Right hindlimb (tissue), 1 donor: Measurements from ENCODE around the gene DDX49.
"Not testable (repeated sequence)": the region's sequence is repeated elsewhere in the genome, so short reads cannot be mapped to it uniquely, and the experiment has no call there.

Experiments used
- DNase-seq: peaks from one replicate; pipeline ENCODE4 v3.0.0-alpha.2; 2018

Gene DDX49

DNA sequence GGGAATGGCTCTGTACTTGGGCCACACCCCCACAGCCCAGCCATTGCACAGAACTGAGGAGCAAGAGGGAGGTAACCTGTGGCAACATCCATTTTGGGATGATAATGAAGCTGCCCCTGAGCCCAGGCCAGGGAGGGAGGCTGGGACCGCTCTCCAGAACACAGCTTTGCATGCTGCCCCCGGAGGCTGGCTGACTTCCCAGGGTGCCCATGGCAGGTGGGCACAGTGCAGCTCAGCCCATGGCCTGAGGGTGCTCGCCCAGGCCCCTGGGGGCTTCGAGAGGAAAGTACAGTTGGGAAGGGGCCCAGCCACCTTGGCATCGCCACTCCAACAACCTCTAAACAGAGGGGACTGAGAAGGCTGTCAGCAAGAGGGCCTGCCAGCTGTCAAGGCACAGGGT is 6.0 kb upstream of the DDX49 start:
- no peak for DNase-seq

- DNase-seq: peak; percentile 59
Measured at GRCh38 chr19:18915639-18916038, 3.9 kb upstream of the DDX49 start.

- not testable (repeated sequence) for DNase-seq
Measured at GRCh38 chr19:18917593-18917992, 1.9 kb upstream of the DDX49 start.

DNA sequence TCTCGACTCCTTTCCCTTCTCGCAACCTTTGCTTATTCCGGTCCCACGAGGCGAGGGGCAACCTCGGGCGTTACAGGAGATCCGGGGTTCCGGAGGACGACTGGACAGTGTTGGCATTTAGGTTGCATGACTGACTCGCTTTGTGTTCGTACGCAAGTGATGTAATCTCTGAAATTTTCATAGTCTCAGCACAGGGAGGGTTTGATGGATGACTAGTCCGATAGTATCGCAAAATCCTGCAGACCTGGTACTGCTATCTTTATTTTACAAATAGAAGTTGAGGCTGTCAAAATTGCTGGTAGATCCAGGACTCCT is 342 bp downstream of the DDX49 start:
- no peak for DNase-seq

GRCh38 chr19:18920400-18920799 is 885 bp downstream of the DDX49 start:
- DNase-seq: no peak

- DNase-seq: no peak
Measured at GRCh38 chr19:18921593-18921992, 2.1 kb downstream of the DDX49 start.

DNA sequence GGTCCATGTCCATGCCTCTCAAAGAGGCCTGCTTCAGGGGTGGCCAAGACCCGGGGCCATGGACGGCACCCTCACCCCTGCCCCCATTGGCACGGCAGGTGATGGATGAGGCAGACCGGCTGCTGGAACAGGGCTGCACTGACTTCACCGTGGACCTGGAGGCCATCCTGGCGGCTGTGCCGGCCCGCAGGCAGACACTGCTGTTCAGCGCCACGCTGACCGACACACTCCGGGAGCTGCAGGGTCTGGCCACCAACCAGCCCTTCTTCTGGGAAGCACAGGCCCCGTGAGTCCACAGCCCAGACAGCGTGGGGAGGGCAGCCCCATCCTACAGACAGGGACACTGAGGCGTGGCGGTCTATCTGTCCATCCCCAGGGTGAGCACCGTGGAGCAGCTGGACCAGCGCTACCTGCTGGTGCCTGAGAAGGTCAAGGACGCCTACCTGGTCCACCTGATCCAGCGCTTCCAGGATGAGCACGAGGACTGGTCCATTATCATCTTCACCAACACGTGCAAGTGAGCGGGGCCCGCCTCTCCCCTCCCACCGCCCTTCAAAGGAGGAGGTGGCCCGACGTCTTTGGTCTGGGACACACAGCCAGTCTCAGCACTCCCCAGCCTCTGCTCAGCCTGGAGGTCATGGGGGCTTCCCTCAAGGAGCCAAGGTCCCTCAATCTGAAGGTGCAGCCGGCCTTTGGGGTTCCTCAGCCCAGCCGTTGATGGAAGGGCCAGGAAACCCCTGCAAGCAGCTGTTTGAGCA is 2.9 kb downstream of the DDX49 start:
- DNase-seq: no peak

DNA sequence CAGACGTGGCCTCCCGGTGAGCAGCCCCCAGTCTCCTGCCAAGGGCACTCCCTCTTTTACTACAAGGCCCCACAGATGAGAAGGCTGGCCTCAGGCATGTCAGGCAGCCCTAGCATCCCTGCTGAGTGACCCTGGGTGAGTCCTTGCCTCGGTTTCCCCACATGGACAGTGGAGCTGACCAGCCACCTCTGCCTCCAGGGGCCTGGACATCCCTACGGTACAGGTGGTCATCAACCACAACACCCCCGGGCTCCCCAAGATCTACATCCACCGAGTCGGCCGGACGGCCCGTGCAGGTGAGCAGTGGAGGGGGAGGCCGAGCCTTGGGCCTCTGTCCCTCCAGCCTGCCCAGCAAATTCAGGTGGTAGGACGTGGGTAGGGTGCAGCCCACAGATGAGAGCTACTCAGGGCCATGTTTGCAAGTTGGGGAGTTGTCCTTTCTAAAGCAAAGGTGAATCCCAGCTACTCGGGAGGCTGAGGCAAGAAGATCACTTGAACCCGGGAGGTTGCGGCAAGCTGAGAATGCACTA is 5.2 kb downstream of the DDX49 start:
- no peak for DNase-seq

DNA sequence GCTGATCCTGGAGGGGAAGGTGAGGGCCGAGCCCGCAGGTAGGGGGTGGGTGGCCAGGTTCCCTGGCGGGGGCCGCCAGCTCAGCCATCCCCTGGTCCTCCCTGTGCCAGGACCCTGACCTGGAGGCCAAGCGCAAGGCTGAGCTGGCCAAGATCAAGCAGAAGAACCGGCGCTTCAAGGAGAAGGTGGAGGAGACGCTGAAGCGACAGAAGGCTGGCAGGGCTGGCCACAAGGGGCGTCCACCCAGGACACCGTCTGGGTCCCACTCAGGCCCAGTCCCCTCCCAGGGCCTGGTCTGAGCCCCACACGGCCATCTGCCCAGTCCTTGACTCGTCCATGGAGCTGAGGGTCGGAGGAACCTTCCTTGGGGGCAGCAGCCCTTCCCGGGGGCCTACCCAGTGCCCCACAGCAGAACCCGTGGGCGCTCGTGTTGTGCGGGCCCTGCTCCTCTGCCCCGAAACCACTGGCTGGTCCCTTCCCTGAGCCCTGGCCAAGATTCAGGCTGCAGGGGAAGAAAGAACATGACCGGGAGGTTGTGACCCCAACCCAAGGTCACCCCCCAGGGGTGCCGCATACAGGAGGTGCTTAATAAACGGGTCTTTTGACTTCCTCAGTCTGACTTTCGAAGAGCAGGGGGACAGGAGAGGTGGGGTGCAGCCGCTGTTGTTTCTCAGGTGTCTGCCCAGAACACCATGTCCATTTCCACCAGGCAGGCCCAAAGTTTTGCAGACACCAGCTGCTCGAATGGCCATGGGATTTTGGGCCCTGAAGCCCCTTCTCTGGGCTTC is 8.7 kb downstream of the DDX49 start:
- no peak for DNase-seq

DNA sequence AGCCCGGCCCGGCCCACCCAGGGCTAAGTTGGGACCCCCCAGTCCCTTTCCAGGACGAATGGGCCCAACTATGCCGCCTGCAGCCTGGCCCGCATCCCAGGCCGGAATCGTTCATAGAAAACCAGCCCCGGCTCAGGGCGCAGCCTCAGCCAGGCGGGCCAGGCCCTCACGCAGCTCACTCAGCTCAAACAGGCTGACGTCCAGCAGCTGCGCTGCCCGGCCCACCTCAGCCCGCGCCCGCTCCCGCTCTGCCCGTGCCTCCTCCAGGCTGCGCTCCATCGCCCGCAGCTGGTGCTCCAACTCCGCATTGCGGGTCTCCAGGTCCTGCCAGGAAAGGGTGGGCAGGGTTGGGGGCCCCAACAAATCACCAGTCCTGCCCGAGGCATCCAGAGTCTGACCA is 9.8 kb downstream of the DDX49 start:
- DNase-seq: no peak

GRCh38 chr19:18931316-18932162 is 12.0 kb downstream of the DDX49 start:
- no peak for DNase-seq

- peak; percentile 73 for DNase-seq
Measured at GRCh38 chr19:18932216-18932841, 12.8 kb downstream of the DDX49 start.

DNA sequence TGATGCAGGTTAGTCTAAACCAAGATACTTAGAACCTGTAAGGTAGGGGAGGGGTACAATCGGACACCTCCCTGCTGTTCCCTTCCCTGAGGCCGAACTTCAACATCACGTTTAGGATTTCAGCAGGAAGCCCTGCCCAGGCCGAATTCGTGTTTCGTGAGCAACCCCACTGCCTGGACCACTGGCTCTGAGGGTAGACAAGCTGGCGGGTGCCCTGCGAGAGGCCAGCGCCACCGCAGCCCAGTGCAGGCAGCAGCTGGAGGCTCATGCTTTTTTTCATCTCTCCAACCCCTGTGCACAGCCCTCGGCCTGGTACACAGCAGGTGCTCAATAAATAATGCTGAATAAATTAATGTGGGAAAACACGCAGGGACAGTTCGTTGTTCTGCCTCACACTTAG is 13.8 kb downstream of the DDX49 start:
- no peak for DNase-seq

DNA sequence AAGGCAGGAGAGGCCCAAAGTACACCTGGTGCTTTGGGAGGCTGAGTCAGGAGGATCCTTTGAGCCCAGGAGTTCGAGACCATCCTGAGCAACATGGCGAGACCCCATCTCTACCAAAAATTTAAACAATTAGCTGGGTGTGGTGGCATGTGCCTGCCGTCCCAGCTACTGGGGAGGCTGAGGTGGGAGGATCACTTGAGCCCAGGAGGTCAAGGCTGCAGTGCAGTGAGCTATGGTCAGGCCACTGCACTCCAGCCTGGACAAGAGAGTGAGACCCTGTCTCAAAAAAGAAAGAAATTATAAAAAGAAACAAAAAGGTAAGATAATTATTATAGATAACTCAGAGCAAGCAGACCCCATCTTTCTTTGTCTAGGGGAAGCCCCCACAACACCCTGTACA is 19.6 kb downstream of the DDX49 start:
- DNase-seq: no peak

GRCh38 chr19:18939922-18940768 is 20.6 kb downstream of the DDX49 start:
- peak; percentile 79 for DNase-seq

GRCh38 chr19:18940769-18941627 is 21.5 kb downstream of the DDX49 start, which contains the start of gene HOMER3:
Gene HOMER3, minus strand, starts transcription at chr19:18941217. Its CDS starts 2,235 bp downstream, at chr19:18938982.
- peak; percentile 88 for DNase-seq

- no peak for DNase-seq
Measured at GRCh38 chr19:18941628-18942354, 22.3 kb downstream of the DDX49 start.

DNA sequence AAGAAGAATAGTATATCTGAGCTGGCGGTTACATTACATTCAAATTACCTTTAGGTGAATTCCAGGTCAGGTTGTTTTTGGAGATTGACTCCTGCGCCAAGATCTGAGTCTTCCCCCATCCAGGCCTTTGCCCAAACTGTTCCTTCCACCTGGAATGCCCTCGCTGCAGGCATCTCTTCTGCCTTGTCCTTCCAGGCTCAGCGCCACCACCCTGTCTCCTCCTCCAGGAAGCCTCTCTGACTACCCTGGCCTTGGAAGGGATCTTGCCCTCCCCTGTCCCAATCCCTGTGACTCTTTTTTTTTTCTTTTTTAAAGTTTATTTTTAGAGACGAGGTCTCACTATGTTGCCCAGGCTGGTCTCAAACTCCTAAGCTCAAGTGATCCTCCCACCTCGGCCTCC is 23.2 kb downstream of the DDX49 start:
- no peak for DNase-seq

DNA sequence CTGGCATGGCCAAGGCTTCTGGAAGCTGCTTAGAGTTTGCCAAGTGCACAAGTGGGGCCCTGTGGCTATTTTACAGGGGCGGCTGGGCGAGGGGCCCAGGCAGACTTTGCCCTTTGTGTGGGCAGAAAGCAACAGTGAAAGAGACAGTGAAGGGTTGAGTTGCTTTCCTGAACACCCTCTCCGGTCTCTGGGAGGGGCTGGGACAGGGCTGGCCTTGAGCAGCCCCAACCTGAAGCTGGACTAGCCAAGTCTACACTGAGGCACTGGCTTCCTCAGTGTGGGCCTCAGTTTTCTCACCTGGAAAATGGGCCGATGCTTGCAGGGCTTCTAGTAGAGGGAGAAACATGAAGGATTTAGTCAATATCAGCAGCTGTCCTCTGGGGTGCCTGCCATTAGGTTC is 23.9 kb downstream of the DDX49 start:
- DNase-seq: no peak

DNA sequence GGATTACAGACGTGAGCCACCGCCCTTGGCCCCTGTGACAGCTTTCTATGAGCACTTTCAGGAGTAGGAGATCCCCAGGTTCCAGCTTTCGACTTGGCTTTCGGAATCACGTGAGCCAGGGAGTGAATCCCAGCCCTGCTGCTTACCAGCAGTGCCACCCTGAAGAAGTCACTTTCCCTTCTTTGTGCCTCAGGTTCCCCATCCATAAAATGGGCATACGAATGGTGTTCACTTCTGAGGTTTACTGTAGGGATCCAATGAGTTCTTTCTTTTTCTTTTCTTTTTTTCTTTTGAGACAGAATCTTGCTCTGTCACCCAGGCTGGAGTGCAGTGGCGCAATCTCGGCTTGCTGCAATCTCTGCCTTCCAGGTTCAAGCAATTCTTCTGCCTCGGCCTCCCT is 25.8 kb downstream of the DDX49 start:
- no peak for DNase-seq
